DMS 273 (cell line): ENCODE results near the gene SLC4A9.

Experiments
- DNase-seq: peaks from one replicate; lab custom pipeline; 2025; ENCODE audit not compliant: unreplicated experiment; lab: John Stamatoyannopoulos, UW

Gene SLC4A9

GRCh38 chr5:140360101-140360500 is at the start of gene SLC4A9:
TSS of gene SLC4A9 (plus strand) at chr5:140360194. CDS start at chr5:140360237, 43 bp downstream.
- no peak for DNase-seq

- no peak for DNase-seq
Measured at GRCh38 chr5:140310434-140310833, 49.6 kb upstream of the SLC4A9 start.

GRCh38 chr5:140311011-140311467 is 49.0 kb upstream of the SLC4A9 start:
- no peak for DNase-seq

- no peak for DNase-seq
Measured at GRCh38 chr5:140312067-140312790, 47.8 kb upstream of the SLC4A9 start.

GRCh38 chr5:140312791-140313189 is 47.2 kb upstream of the SLC4A9 start:
- DNase-seq: no peak

- no peak for DNase-seq
Measured at GRCh38 chr5:140317859-140318258, 42.1 kb upstream of the SLC4A9 start.

GRCh38 chr5:140318792-140319191 is 41.2 kb upstream of the SLC4A9 start:
- no peak for DNase-seq

GRCh38 chr5:140319833-140320232 is 40.2 kb upstream of the SLC4A9 start:
- DNase-seq: no peak

- no peak for DNase-seq
Measured at GRCh38 chr5:140321796-140322195, 38.2 kb upstream of the SLC4A9 start.

- peak; percentile 30 for DNase-seq
Measured at GRCh38 chr5:140322751-140323731, 37.0 kb upstream of the SLC4A9 start.

- no peak for DNase-seq
Measured at GRCh38 chr5:140324041-140324600, 35.9 kb upstream of the SLC4A9 start.

- DNase-seq: no peak
Measured at GRCh38 chr5:140324617-140325241, 35.3 kb upstream of the SLC4A9 start.

- DNase-seq: no peak
Measured at GRCh38 chr5:140325486-140325885, 34.5 kb upstream of the SLC4A9 start.

- peak; percentile 68 for DNase-seq
Measured at GRCh38 chr5:140327589-140327988, 32.4 kb upstream of the SLC4A9 start.

- DNase-seq: no peak
Measured at GRCh38 chr5:140328036-140328764, 31.8 kb upstream of the SLC4A9 start.

- DNase-seq: no peak
Measured at GRCh38 chr5:140329739-140330481, 30.1 kb upstream of the SLC4A9 start.

- no peak for DNase-seq
Measured at GRCh38 chr5:140331638-140332037, 28.4 kb upstream of the SLC4A9 start.

GRCh38 chr5:140336388-140336787 is 23.6 kb upstream of the SLC4A9 start:
- no peak for DNase-seq

GRCh38 chr5:140337880-140338279 is 22.1 kb upstream of the SLC4A9 start:
- no peak for DNase-seq

- no peak for DNase-seq
Measured at GRCh38 chr5:140338336-140338735, 21.7 kb upstream of the SLC4A9 start.
